Measurements from ENCODE around the gene RMRP.

The RMRP gene

DNA sequence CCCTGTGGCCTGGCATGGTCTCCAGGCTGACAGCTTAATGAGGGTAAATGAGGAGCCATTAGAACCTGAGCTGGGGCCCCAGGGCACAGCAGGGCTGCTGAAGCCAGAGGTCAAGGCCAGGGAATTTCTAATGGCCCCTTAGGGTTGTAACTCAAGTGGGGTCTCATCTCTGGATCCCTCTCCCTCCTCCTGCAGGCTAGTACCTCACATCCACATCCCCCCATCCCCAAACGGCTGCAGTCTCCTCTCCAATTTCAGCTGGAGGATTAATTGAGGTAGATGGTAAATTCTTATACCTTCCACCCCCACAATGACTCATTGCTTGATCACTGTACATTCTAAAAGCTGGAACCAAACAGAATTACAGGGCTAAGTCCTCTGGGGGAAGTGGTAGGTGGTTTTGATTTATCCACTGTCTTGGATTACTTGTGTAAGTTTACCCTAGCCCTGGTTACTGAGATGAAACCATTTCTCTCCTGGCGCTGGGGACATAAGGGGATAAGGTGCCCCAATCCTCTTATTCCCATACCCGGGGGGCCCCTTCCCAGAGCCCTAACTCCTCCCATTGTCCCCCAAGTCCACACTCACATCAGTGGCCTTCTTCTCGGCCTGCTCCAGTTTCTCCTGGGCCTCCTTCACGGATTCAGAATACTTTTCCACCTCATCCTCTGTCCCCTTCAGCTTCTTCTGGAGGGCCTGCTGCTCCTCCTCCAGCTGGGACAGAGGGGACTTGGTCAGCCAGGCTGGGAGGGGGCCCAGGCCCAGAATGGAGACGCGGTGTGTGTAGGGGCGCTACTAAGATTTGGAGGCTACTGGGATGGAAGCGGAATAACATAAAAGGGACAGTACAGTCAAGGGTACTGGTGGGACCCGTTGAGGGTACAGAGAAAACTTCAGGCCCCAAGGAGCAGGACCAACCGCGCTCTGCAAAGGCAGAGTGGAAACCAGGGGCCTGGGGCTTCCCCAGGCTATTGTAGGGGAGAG is 31.0 kb upstream of the RMRP start:
- Histone ChIP-seq H3K4me3 (ENCODE audit: severe bottlenecking) (peak overlapping the region; percentile 54), H3K36me3 (ENCODE audit: low read depth) (peaks cover 47% of the 10 kb centered on the region), H3K27me3 (ENCODE audit: insufficient read depth, poor library complexity, severe bottlenecking) (no peaks in the 10 kb centered on the region), H3K4me1 (ENCODE audit: insufficient read depth, poor library complexity, severe bottlenecking) (peaks cover 14% of the 10 kb centered on the region), H3K27ac (ENCODE audit: poor library complexity, severe bottlenecking) (peak overlapping the region; percentile 92), H3K9me3 (ENCODE audit: severe bottlenecking) (no peaks in the 10 kb centered on the region)
- TF ChIP-seq, protein P1, sequence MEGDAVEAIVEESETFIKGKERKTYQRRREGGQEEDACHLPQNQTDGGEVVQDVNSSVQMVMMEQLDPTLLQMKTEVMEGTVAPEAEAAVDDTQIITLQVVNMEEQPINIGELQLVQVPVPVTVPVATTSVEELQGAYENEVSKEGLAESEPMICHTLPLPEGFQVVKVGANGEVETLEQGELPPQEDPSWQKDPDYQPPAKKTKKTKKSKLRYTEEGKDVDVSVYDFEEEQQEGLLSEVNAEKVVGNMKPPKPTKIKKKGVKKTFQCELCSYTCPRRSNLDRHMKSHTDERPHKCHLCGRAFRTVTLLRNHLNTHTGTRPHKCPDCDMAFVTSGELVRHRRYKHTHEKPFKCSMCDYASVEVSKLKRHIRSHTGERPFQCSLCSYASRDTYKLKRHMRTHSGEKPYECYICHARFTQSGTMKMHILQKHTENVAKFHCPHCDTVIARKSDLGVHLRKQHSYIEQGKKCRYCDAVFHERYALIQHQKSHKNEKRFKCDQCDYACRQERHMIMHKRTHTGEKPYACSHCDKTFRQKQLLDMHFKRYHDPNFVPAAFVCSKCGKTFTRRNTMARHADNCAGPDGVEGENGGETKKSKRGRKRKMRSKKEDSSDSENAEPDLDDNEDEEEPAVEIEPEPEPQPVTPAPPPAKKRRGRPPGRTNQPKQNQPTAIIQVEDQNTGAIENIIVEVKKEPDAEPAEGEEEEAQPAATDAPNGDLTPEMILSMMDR (IDR thresholded peaks at IDR 0.05; ENCODE audit: poor library complexity, severe bottlenecking), result no peak
- DNase-seq (ENCODE audit: low spot score) (no peak), ATAC-seq (ENCODE audit: low read depth) (peak; percentile 57)

- ATAC-seq (ENCODE audit: low read depth), result no peak
These were observed 30.2 kb upstream of the RMRP start for GRCh38 chr9:35687972-35688557.

DNA sequence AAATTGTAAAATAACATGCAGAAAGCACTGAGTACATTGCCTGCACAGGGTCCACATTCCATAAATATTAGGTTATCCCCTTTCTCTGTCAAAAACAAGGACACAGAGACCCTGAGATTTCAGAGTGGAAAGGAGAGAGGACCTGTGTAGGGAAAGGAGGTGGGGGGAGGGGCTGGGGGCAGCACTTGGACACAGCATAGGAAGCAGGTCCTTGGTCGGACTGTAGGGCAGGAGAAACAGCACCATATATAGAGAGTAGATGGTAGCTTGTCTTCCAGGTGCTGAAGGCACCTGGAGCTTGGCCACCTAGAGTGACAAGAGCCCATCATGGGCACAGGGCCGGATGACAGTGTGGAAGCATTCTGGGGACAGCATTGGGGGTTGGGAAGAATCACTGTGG is 29.5 kb upstream of the RMRP start:
- Histone ChIP-seq H3K4me1 (ENCODE audit: insufficient read depth, poor library complexity, severe bottlenecking) (peaks cover 14% of the 10 kb centered on the region), H3K36me3 (ENCODE audit: low read depth) (peaks cover 63% of the 10 kb centered on the region), H3K9me3 (ENCODE audit: severe bottlenecking) (no peaks in the 10 kb centered on the region), H3K4me3 (ENCODE audit: severe bottlenecking) (no peak overlapping the region), H3K27ac (ENCODE audit: poor library complexity, severe bottlenecking) (peak overlapping the region; percentile 92), H3K27me3 (ENCODE audit: insufficient read depth, poor library complexity, severe bottlenecking) (no peaks in the 10 kb centered on the region)
- TF ChIP-seq, protein P1 (IDR thresholded peaks at IDR 0.05; ENCODE audit: poor library complexity, severe bottlenecking), result no peak
- no peak for DNase-seq (ENCODE audit: low spot score)
- ATAC-seq (ENCODE audit: low read depth), result no peak

More at GRCh38 chr9:35687972-35688557, 30.2 kb upstream of the RMRP start:
- Histone ChIP-seq H3K9me3 (ENCODE audit: severe bottlenecking) (no peaks in the 10 kb centered on the region), H3K4me3 (ENCODE audit: severe bottlenecking) (peak overlapping the region; percentile 54), H3K36me3 (ENCODE audit: low read depth) (peaks cover 55% of the 10 kb centered on the region), H3K27ac (ENCODE audit: poor library complexity, severe bottlenecking) (peak overlapping the region; percentile 92), H3K27me3 (ENCODE audit: insufficient read depth, poor library complexity, severe bottlenecking) (no peaks in the 10 kb centered on the region), H3K4me1 (ENCODE audit: insufficient read depth, poor library complexity, severe bottlenecking) (peaks cover 14% of the 10 kb centered on the region)
- TF ChIP-seq, protein P1 (IDR thresholded peaks at IDR 0.05; ENCODE audit: poor library complexity, severe bottlenecking), result no peak
- no peak for DNase-seq (ENCODE audit: low spot score)

GRCh38 chr9:35686222-35687203 is 28.7 kb upstream of the RMRP start:
- Histone ChIP-seq H3K4me1 (ENCODE audit: insufficient read depth, poor library complexity, severe bottlenecking) (peaks cover 14% of the 10 kb centered on the region), H3K4me3 (ENCODE audit: severe bottlenecking) (no peak overlapping the region), H3K36me3 (ENCODE audit: low read depth) (peaks cover 69% of the 10 kb centered on the region), H3K9me3 (ENCODE audit: severe bottlenecking) (no peaks in the 10 kb centered on the region), H3K27me3 (ENCODE audit: insufficient read depth, poor library complexity, severe bottlenecking) (no peaks in the 10 kb centered on the region), H3K27ac (ENCODE audit: poor library complexity, severe bottlenecking) (peak overlapping the region; percentile 92)
- TF ChIP-seq, protein P1 (IDR thresholded peaks at IDR 0.05; ENCODE audit: poor library complexity, severe bottlenecking), result no peak
- no peak for DNase-seq (ENCODE audit: low spot score)
- ATAC-seq (ENCODE audit: low read depth), result no peak

Measured in RWPE2 (cell line).